ENCODE measurements around the gene ATXN1. TPM values are rescaled to one million over a fixed set of nuclear protein-coding genes. Genes with fewer than 3 reads are reported as not detected.
"Not testable (repeated sequence)": the region's sequence is repeated elsewhere in the genome, so short reads cannot be mapped to it uniquely, and the experiment has no call there.

ATXN1 gene
- total and polyA plus RNA-seq, 7 experiments from 2014 or later = 1.5 to 82.7 (median 42.4) TPM

DNA sequence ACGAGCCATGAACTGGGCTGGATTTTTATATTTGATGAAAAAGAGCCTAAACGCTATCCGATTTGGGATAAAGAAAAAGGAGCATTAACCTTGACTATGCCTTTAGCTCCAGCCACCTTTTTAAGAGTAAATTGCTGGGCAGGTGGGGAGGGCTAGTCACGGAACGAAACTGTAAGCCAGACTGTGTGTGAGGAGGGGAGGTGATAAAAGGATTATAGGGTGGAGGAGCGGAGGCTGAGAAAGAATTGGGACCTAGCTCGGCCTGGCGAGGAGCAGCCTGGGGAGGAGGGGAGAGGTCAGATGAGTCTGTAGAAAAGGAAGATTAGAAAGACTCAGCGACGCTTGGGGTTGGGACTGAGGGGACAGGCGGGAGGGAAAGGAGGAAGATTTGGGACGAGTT is 498.5 kb downstream of the ATXN1 start:
- POLR2A ChIA-PET; H3K36me3 Mint-ChIP-seq; H3K4me1 Mint-ChIP-seq; CTCF ChIA-PET; H3K9me3 Mint-ChIP-seq; intact Hi-C loops (cut with micrococcal nuclease); H3K4me3 Mint-ChIP-seq; DNase-seq; H3K36me3 ChIP-seq (ENCODE audit: control insufficient read depth in 2 of 3, insufficient read depth in 3 of 3, low read length in 3 of 3); H3K27me3 ChIP-seq (ENCODE audit: control insufficient read depth in 2 of 2, insufficient read depth in 2 of 2, low read length in 2 of 2); ATAC-seq; H3K4me1 ChIP-seq (ENCODE audit: control insufficient read depth in 2 of 2, insufficient read depth in 2 of 2, low read length in 2 of 2); H3K4me3 ChIP-seq (ENCODE audit: low read length); H3K9me3 ChIP-seq (ENCODE audit: control insufficient read depth in 2 of 3, low read length in 3 of 3); H3K27ac Mint-ChIP-seq; H3K27ac ChIP-seq (ENCODE audit: low read depth, low read length): not testable (repeated sequence)
- peaks cover 0 to 15% (median 0%) of the 10 kb centered on the region in 5 donors for H3K27me3 Mint-ChIP-seq

DNA sequence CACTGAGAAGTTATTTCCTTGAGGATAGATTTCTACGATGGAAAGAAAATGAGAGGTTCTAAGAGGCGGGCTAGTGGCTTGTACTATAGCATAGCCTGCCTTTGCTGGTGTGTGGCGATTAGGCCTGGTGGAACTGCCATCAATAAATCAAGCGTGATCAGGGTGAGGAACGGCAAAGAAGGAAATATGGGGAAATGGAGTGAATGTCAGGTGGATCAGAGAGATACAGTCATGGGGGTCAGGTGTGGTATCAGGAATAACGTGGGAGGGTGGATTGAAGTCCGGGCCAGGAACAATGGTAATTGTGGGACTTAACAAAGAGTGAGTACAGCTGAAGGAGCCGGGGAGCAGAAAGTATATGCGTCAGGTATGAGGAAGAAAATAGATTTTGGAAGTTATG is 500.7 kb downstream of the ATXN1 start:
- H3K9me3 Mint-ChIP-seq; H3K27ac ChIP-seq (ENCODE audit: low read depth, low read length); DNase-seq; H3K36me3 Mint-ChIP-seq; H3K4me1 Mint-ChIP-seq; H3K4me3 ChIP-seq (ENCODE audit: low read length); H3K27ac Mint-ChIP-seq; H3K27me3 ChIP-seq (ENCODE audit: control insufficient read depth in 2 of 2, insufficient read depth in 2 of 2, low read length in 2 of 2); intact Hi-C loops (cut with micrococcal nuclease); CTCF ChIA-PET; H3K4me1 ChIP-seq (ENCODE audit: control insufficient read depth in 2 of 2, insufficient read depth in 2 of 2, low read length in 2 of 2); H3K36me3 ChIP-seq (ENCODE audit: control insufficient read depth in 2 of 3, insufficient read depth in 3 of 3, low read length in 3 of 3); POLR2A ChIA-PET; ATAC-seq; H3K9me3 ChIP-seq (ENCODE audit: control insufficient read depth in 2 of 3, low read length in 3 of 3); H3K4me3 Mint-ChIP-seq: not testable (repeated sequence)
- H3K27me3 Mint-ChIP-seq = peaks cover 0 to 17% (median 0%) of the 10 kb centered on the region in 5 donors

DNA sequence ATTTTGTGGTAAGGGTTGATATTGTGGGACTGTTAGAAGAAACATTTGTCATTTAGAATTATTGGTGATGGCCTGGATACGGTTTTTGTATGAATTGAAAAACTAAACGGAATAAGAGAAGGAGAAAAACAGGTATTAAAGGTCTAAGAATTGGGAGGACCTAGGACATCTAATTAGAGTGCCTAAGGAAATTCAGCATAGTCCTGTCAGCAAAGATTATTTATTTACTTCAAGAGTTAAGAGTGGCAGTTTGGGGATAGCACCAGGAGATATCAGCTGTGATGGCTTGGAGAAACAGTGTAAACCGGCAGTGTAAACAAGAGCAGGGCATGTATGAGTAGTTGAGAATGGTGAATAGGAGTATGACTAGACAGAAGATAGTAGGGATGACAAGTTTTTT is 501.7 kb downstream of the ATXN1 start:
- H3K4me3 ChIP-seq (ENCODE audit: low read length); intact Hi-C loops (cut with micrococcal nuclease); H3K9me3 ChIP-seq (ENCODE audit: control insufficient read depth in 2 of 3, low read length in 3 of 3); H3K27me3 ChIP-seq (ENCODE audit: control insufficient read depth in 2 of 2, insufficient read depth in 2 of 2, low read length in 2 of 2); H3K36me3 ChIP-seq (ENCODE audit: control insufficient read depth in 2 of 3, insufficient read depth in 3 of 3, low read length in 3 of 3); H3K4me1 ChIP-seq (ENCODE audit: control insufficient read depth in 2 of 2, insufficient read depth in 2 of 2, low read length in 2 of 2); H3K27ac ChIP-seq (ENCODE audit: low read depth, low read length); POLR2A ChIA-PET; H3K4me1 Mint-ChIP-seq; H3K4me3 Mint-ChIP-seq; H3K36me3 Mint-ChIP-seq; ATAC-seq; CTCF ChIA-PET; H3K9me3 Mint-ChIP-seq; DNase-seq: not testable (repeated sequence)
- peaks cover 0 to 18% (median 0%) of the 10 kb centered on the region in 5 donors for H3K27me3 Mint-ChIP-seq
- H3K27ac Mint-ChIP-seq = peak overlapping the region in 1 of 9 donors; percentile 65

DNA sequence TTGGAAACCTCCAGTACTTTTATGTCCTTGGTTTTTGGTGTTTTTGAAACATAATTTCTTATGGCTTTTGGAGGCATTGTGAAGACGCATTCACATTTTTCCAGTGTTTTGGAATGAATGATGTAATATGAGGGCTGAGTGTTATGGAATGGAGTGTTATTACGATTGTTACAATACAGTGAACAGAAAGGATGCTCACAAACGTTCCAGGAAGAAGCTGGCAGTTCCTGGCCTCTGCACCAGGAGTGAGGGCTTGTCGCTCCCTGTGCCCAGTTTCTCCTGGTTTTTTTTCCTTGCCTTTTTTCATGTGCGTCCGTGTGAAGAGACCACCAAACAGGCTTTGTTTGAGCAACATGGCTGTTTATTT is 502.6 kb downstream of the ATXN1 start:
- ChIA-PET POLR2A (no interaction called here), CTCF (no interaction called here)
- Mint-ChIP-seq H3K9me3 (no peaks in the 10 kb centered on the region), H3K27me3 (peaks cover 0 to 14% (median 0%) of the 10 kb centered on the region in 5 donors), H3K36me3 (peaks cover 0 to 4% (median 0%) of the 10 kb centered on the region in 5 donors), H3K4me1 (peaks cover 0 to 1% (median 0%) of the 10 kb centered on the region in 7 donors), H3K4me3 (no peak overlapping the region), H3K27ac (no peak overlapping the region)
- intact Hi-C loops (cut with micrococcal nuclease) = no loop called here
- Histone ChIP-seq H3K4me1 (ENCODE audit: control insufficient read depth in 2 of 2, insufficient read depth in 2 of 2, low read length in 2 of 2) (no peaks in the 10 kb centered on the region), H3K36me3 (ENCODE audit: control insufficient read depth in 2 of 3, insufficient read depth in 3 of 3, low read length in 3 of 3) (no peaks in the 10 kb centered on the region), H3K27ac (ENCODE audit: low read depth, low read length) (no peak overlapping the region), H3K27me3 (ENCODE audit: control insufficient read depth in 2 of 2, insufficient read depth in 2 of 2, low read length in 2 of 2) (no peaks in the 10 kb centered on the region), H3K9me3 (ENCODE audit: control insufficient read depth in 2 of 3, low read length in 3 of 3) (no peaks in the 10 kb centered on the region), H3K4me3 (ENCODE audit: low read length) (no peak overlapping the region)
- ATAC-seq (no peak), DNase-seq (no peak)

DNA sequence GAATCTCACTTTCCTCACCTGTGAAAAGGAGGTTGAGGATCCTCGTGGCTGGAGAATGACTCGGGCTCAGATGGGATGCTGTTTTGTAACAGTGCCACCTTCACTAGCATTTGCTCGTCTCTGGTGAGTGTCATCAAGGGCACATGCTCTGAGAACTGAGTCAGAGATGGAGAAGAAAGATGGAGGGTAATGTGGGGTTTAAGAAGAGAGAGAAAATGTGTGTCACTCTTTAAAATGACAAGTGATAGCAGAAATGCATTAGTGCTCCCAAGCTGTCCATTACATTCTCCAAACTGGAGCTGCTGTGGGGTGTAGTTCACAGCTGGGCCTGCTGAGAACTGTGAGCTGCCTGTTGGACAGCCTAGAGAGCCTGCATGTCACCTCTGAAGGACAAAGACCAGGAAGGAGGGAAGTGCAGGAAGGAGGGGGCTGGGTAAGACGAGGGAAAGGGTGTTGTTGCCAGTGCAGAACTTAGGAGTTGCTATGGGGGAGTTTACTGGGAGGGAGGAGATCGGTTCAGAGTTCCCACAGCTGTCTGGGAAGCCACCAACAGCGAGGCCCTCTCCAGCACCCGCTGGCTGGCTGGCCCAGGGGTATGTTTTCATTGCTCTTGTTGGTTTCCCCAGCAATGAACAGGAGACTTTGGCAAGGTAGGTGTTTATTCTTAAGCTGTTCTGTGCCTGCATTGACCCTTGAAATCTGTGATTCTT is 503.1 kb downstream of the ATXN1 start:
- Mint-ChIP-seq H3K36me3 (peaks cover 0 to 5% (median 0%) of the 10 kb centered on the region in 5 donors), H3K9me3 (no peaks in the 10 kb centered on the region), H3K27me3 (peaks cover 0 to 9% (median 0%) of the 10 kb centered on the region in 5 donors), H3K27ac (no peak overlapping the region), H3K4me3 (no peak overlapping the region), H3K4me1 (peaks cover 0 to 2% (median 0%) of the 10 kb centered on the region in 7 donors)
- ATAC-seq (no peak), DNase-seq (no peak)
- no peaks in the 10 kb centered on the region for H3K27me3 ChIP-seq (ENCODE audit: control insufficient read depth in 2 of 2, insufficient read depth in 2 of 2, low read length in 2 of 2)
- CTCF ChIA-PET = no interaction called here
- POLR2A ChIA-PET = no interaction called here
- no peaks in the 10 kb centered on the region for H3K36me3 ChIP-seq (ENCODE audit: control insufficient read depth in 2 of 3, insufficient read depth in 3 of 3, low read length in 3 of 3)
- H3K9me3 ChIP-seq (ENCODE audit: control insufficient read depth in 2 of 3, low read length in 3 of 3) = no peaks in the 10 kb centered on the region
- no peak overlapping the region for H3K27ac ChIP-seq (ENCODE audit: low read depth, low read length)
- H3K4me3 ChIP-seq (ENCODE audit: low read length) = no peak overlapping the region
- no peaks in the 10 kb centered on the region for H3K4me1 ChIP-seq (ENCODE audit: control insufficient read depth in 2 of 2, insufficient read depth in 2 of 2, low read length in 2 of 2)
- intact Hi-C loops (cut with micrococcal nuclease) = no loop called here

DNA sequence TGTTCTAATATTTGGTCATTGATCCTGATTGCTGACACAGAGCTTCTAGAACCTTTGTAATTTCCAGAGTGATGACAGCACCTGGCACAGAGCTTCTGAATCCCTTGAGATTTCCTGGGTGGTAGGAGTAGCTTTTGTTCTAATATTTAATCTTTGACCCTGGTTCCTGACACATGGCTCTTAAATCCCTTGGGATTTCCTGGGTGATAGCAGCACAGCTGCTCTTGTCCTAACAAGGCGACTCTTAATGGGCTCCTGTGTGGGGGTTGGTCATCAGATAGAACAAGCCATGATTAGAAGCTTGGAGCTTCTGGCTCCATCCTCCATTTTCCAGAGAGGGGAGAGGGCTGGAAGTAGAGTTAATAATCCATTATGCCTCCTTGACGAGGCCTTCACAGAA is 504.5 kb downstream of the ATXN1 start:
- Histone ChIP-seq H3K4me3 (ENCODE audit: low read length) (no peak overlapping the region), H3K27me3 (ENCODE audit: control insufficient read depth in 2 of 2, insufficient read depth in 2 of 2, low read length in 2 of 2) (no peaks in the 10 kb centered on the region), H3K4me1 (ENCODE audit: control insufficient read depth in 2 of 2, insufficient read depth in 2 of 2, low read length in 2 of 2) (no peaks in the 10 kb centered on the region), H3K9me3 (ENCODE audit: control insufficient read depth in 2 of 3, low read length in 3 of 3) (no peaks in the 10 kb centered on the region), H3K27ac (ENCODE audit: low read depth, low read length) (no peak overlapping the region), H3K36me3 (ENCODE audit: control insufficient read depth in 2 of 3, insufficient read depth in 3 of 3, low read length in 3 of 3) (no peaks in the 10 kb centered on the region)
- Mint-ChIP-seq H3K9me3 (peaks cover 0 to 2% (median 0%) of the 10 kb centered on the region in 11 donors), H3K27ac (no peak overlapping the region), H3K4me1 (peaks cover 0 to 7% (median 0%) of the 10 kb centered on the region in 7 donors), H3K4me3 (no peak overlapping the region), H3K36me3 (peaks cover 0 to 10% (median 0%) of the 10 kb centered on the region in 5 donors), H3K27me3 (peaks cover 0 to 7% (median 0%) of the 10 kb centered on the region in 5 donors)
- ChIA-PET CTCF (interaction anchor here (0.6 kb wide), 1 partner anchor 18 kb away, joined by 5 read pairs; the partner anchor contains the start of gene GMPR), POLR2A (no interaction called here)
- ATAC-seq (no peak), DNase-seq (no peak)
- intact Hi-C loops (cut with micrococcal nuclease) = no loop called here

DNA sequence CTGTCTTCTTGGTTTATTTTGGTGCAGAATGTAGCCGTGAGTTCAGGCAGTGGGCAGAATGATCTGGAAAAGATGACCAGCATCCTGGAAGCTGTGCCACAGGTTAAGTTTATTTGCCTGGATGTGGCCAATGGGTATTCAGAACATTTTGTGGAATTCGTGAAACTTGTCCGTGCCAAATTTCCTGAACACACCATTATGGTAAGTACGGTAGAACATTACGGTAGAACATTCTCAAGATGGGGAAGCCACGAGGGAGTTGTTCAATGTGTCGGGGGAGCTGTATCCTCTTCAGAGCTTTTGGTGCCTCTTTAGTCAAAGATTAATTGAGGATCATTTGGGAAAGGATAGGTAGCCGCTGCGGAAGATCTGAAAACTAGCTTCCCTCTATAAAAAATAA is 506.7 kb downstream of the ATXN1 start:
- no peaks in the 10 kb centered on the region for H3K27me3 ChIP-seq (ENCODE audit: control insufficient read depth in 2 of 2, insufficient read depth in 2 of 2, low read length in 2 of 2)
- peaks cover 0 to 2% (median 0%) of the 10 kb centered on the region in 11 donors for H3K9me3 Mint-ChIP-seq
- H3K27me3 Mint-ChIP-seq = peaks cover 0 to 7% (median 0%) of the 10 kb centered on the region in 5 donors
- H3K36me3 Mint-ChIP-seq = peaks cover 0 to 10% (median 0%) of the 10 kb centered on the region in 5 donors
- H3K27ac Mint-ChIP-seq = no peak overlapping the region
- H3K4me1 ChIP-seq (ENCODE audit: control insufficient read depth in 2 of 2, insufficient read depth in 2 of 2, low read length in 2 of 2) = no peaks in the 10 kb centered on the region
- ATAC-seq (no peak), DNase-seq (no peak)
- no peaks in the 10 kb centered on the region for H3K9me3 ChIP-seq (ENCODE audit: control insufficient read depth in 2 of 3, low read length in 3 of 3)
- H3K27ac ChIP-seq (ENCODE audit: low read depth, low read length) = no peak overlapping the region
- peaks cover 0 to 7% (median 0%) of the 10 kb centered on the region in 7 donors for H3K4me1 Mint-ChIP-seq
- ChIA-PET CTCF (no interaction called here), POLR2A (no interaction called here)
- H3K4me3 Mint-ChIP-seq = no peak overlapping the region
- intact Hi-C loops (cut with micrococcal nuclease) = no loop called here
- H3K36me3 ChIP-seq (ENCODE audit: control insufficient read depth in 2 of 3, insufficient read depth in 3 of 3, low read length in 3 of 3) = no peaks in the 10 kb centered on the region
- no peak overlapping the region for H3K4me3 ChIP-seq (ENCODE audit: low read length)
